ENCODE results near the gene SCAMP1. TPM values are rescaled to one million over a fixed set of nuclear protein-coding genes. Genes with fewer than 3 reads are reported as not detected.

SCAMP1 gene
- polyA plus RNA-seq, 1 donor from 2014 or later = 180 TPM

GRCh38 chr5:78522476-78523260 is 162.3 kb downstream of the SCAMP1 start:
- no peaks in the 10 kb centered on the region for H3K79me2 ChIP-seq (replicated peaks; ENCODE audit: insufficient read depth, low read length)
- no peaks in the 10 kb centered on the region for H4K20me1 ChIP-seq (ENCODE audit: insufficient read depth)
- no peak overlapping the region for H3K9ac ChIP-seq (ENCODE audit: low read length)
- H3K36me3 ChIP-seq (ENCODE audit: insufficient read depth, low read length) = no peaks in the 10 kb centered on the region
- no peaks in the 10 kb centered on the region for H3F3A ChIP-seq (ENCODE audit: insufficient read depth, low read length, poor library complexity, severe bottlenecking)
- H3K4me3 ChIP-seq (ENCODE audit: low read length) = no peak overlapping the region
- no peaks in the 10 kb centered on the region for H3K9me2 ChIP-seq (ENCODE audit: insufficient read depth, low read length)
- no peak overlapping the region for H3K4me2 ChIP-seq (ENCODE audit: low read length)
- TF ChIP-seq MXI1 (conservative IDR thresholded peaks at IDR 0.05; ENCODE audit: poor library complexity, severe bottlenecking) = no peak
- TF ChIP-seq EP300 (conservative IDR thresholded peaks at IDR 0.05; ENCODE audit: poor library complexity, severe bottlenecking) = no peak
- TF ChIP-seq SMC3 (conservative IDR thresholded peaks at IDR 0.05; ENCODE audit: poor library complexity) = no peak
- no peak for TF ChIP-seq TAF1 (IDR thresholded peaks at IDR 0.05; ENCODE audit: low read depth)
- no peak for TF ChIP-seq CTCF (IDR thresholded peaks at IDR 0.05; ENCODE audit: poor library complexity, severe bottlenecking)
- TF ChIP-seq REST (IDR thresholded peaks at IDR 0.05; ENCODE audit: borderline replicate concordance) = no peak
- TF ChIP-seq EZH2 (IDR thresholded peaks at IDR 0.05; ENCODE audit: borderline replicate concordance, insufficient read depth, low read length, poor library complexity, severe bottlenecking) = no peak
- TF ChIP-seq POLR2AphosphoS5 (IDR thresholded peaks at IDR 0.05) = no peak
- TF ChIP-seq RAD21 (conservative IDR thresholded peaks at IDR 0.05) = no peak
- no peaks in the 10 kb centered on the region for H3K27me3 ChIP-seq (ENCODE audit: insufficient read depth, low read depth, low read length)
- H3K27ac ChIP-seq (ENCODE audit: low read length) = no peak overlapping the region
- no peak overlapping the region for H2AFZ ChIP-seq (ENCODE audit: low read depth, low read length)
- no peaks in the 10 kb centered on the region for H3K9me3 ChIP-seq (ENCODE audit: low read length)

- Histone ChIP-seq H3K4me3 (ENCODE audit: low read length) (no peak overlapping the region), H3F3A (ENCODE audit: insufficient read depth, low read length, poor library complexity, severe bottlenecking) (no peaks in the 10 kb centered on the region), H3K9ac (ENCODE audit: low read length) (no peak overlapping the region), H3K36me3 (ENCODE audit: insufficient read depth, low read length) (no peaks in the 10 kb centered on the region), H2AFZ (ENCODE audit: low read depth, low read length) (no peak overlapping the region), H3K4me2 (ENCODE audit: low read length) (no peak overlapping the region), H3K79me2 (replicated peaks; ENCODE audit: insufficient read depth, low read length) (no peaks in the 10 kb centered on the region), H3K27ac (ENCODE audit: low read length) (no peak overlapping the region), H4K20me1 (ENCODE audit: insufficient read depth) (no peaks in the 10 kb centered on the region), H3K9me2 (ENCODE audit: insufficient read depth, low read length) (no peaks in the 10 kb centered on the region), H3K27me3 (ENCODE audit: insufficient read depth, low read depth, low read length) (no peaks in the 10 kb centered on the region), H3K9me3 (ENCODE audit: low read length) (no peaks in the 10 kb centered on the region)
- TF ChIP-seq MXI1 (conservative IDR thresholded peaks at IDR 0.05; ENCODE audit: poor library complexity, severe bottlenecking) = no peak
- TF ChIP-seq EP300 (conservative IDR thresholded peaks at IDR 0.05; ENCODE audit: poor library complexity, severe bottlenecking) = no peak
- no peak for TF ChIP-seq CTCF (IDR thresholded peaks at IDR 0.05; ENCODE audit: poor library complexity, severe bottlenecking)
- TF ChIP-seq TAF1 (IDR thresholded peaks at IDR 0.05; ENCODE audit: low read depth) = no peak
- no peak for TF ChIP-seq POLR2AphosphoS5 (IDR thresholded peaks at IDR 0.05)
- TF ChIP-seq SMC3 (conservative IDR thresholded peaks at IDR 0.05; ENCODE audit: poor library complexity) = no peak
- TF ChIP-seq RAD21 (conservative IDR thresholded peaks at IDR 0.05) = no peak
- no peak for TF ChIP-seq REST (IDR thresholded peaks at IDR 0.05; ENCODE audit: borderline replicate concordance)
- no peak for TF ChIP-seq EZH2 (IDR thresholded peaks at IDR 0.05; ENCODE audit: borderline replicate concordance, insufficient read depth, low read length, poor library complexity, severe bottlenecking)
Measured at GRCh38 chr5:78523314-78524193, 163.1 kb downstream of the SCAMP1 start.

Measured in neural cell (in vitro differentiated cells).